Tibial artery (tissue), 4 donors: ENCODE data around the gene FOXJ3.

Source experiments
- DNase-seq, 2 donors: peaks; one replicate each; pipeline ENCODE4 v3.0.0-alpha.2; 2019
- H3K27ac ChIP-seq, 2 donors: fragments of 200-600 bp; sonication (generic) in 1 of 2; 1 replicate in 1 of 2; 2 replicates in 1 of 2; pipeline ENCODE4 v1.5.1; 2018 to 2019; ENCODE audit warnings: mild to moderate bottlenecking in 1 of 2
- H3K27me3 ChIP-seq, 2 donors: fragments of 200-600 bp; sonication (generic) in 1 of 2; one replicate each; pipeline versions ENCODE4 v1.5.1 to v1.6.0; 2016 to 2019
- H3K36me3 ChIP-seq, 3 donors: fragments of 200-600 bp; sonication (generic) in 2 of 3; one replicate each; pipeline ENCODE4 v1.5.1; 2016 to 2019; ENCODE audit warnings: mild to moderate bottlenecking in 2 of 3
- H3K4me1 ChIP-seq, 4 donors: fragments of 200-600 bp; sonication (generic) in 2 of 4; 1 replicate in 3 of 4; 2 replicates in 1 of 4; pipeline ENCODE4 v1.5.1; 2016 to 2019
- H3K4me3 ChIP-seq, 2 donors: fragments of 200-600 bp; sonication (generic) in 1 of 2; 1 replicate in 1 of 2; 2 replicates in 1 of 2; pipeline ENCODE4 v1.5.1; 2018 to 2019; ENCODE audit warnings: mild to moderate bottlenecking in 2 of 2
- H3K9me3 ChIP-seq, 3 donors: fragments of 200-600 bp; sonication (generic) in 1 of 3; one replicate each; pipeline ENCODE4 v1.5.1; 2016 to 2019
- intact Hi-C: fragments of 100-400 bp; cut with DNase I; formaldehyde crosslinking; loops from one replicate; pipeline ENCODE4 v1.15.0; 2023; ENCODE audit warnings: low total_unique reads
- TF ChIP-seq, protein P1 (sequence below), 2 experiments: fragments of 200-600 bp in 1 of 2; fragments of 450-650 bp in 1 of 2; IDR thresholded peaks; one replicate each; pipeline ENCODE4 v1.5.1; 2017 to 2019; ENCODE audit warnings: antibody characterized with exemption in 2 of 2, mild to moderate bottlenecking in 1 of 2, moderate library complexity in 1 of 2

The FOXJ3 gene

GRCh38 chr1:42263019-42263418, 72.0 kb downstream of the FOXJ3 start:
- Histone ChIP-seq H3K36me3 (no peaks in the 10 kb centered on the region), H3K4me1 (peaks cover 0 to 33% (median 13%) of the 10 kb centered on the region in 4 donors), H3K4me3 (no peak overlapping the region), H3K27ac (no peak overlapping the region), H3K9me3 (no peaks in the 10 kb centered on the region), H3K27me3 (no peaks in the 10 kb centered on the region)
- no peak for DNase-seq
- intact Hi-C loops: no loop called here
- TF ChIP-seq, protein P1, sequence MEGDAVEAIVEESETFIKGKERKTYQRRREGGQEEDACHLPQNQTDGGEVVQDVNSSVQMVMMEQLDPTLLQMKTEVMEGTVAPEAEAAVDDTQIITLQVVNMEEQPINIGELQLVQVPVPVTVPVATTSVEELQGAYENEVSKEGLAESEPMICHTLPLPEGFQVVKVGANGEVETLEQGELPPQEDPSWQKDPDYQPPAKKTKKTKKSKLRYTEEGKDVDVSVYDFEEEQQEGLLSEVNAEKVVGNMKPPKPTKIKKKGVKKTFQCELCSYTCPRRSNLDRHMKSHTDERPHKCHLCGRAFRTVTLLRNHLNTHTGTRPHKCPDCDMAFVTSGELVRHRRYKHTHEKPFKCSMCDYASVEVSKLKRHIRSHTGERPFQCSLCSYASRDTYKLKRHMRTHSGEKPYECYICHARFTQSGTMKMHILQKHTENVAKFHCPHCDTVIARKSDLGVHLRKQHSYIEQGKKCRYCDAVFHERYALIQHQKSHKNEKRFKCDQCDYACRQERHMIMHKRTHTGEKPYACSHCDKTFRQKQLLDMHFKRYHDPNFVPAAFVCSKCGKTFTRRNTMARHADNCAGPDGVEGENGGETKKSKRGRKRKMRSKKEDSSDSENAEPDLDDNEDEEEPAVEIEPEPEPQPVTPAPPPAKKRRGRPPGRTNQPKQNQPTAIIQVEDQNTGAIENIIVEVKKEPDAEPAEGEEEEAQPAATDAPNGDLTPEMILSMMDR (IDR thresholded peaks at IDR 0.05): no peak

GRCh38 chr1:42260376-42261070, 74.5 kb downstream of the FOXJ3 start:
- Histone ChIP-seq H3K4me3 (no peak overlapping the region), H3K27ac (no peak overlapping the region), H3K4me1 (peaks cover 0 to 32% (median 9%) of the 10 kb centered on the region in 4 donors), H3K27me3 (no peaks in the 10 kb centered on the region), H3K9me3 (no peaks in the 10 kb centered on the region), H3K36me3 (no peaks in the 10 kb centered on the region)
- no peak for DNase-seq
- TF ChIP-seq, protein P1 (IDR thresholded peaks at IDR 0.05): no peak
- intact Hi-C loops: no loop called here

GRCh38 chr1:42259739-42260064, 75.3 kb downstream of the FOXJ3 start:
- Histone ChIP-seq H3K36me3 (no peaks in the 10 kb centered on the region), H3K4me1 (peaks cover 0 to 32% (median 9%) of the 10 kb centered on the region in 4 donors), H3K4me3 (no peak overlapping the region), H3K9me3 (no peaks in the 10 kb centered on the region), H3K27ac (no peak overlapping the region), H3K27me3 (no peaks in the 10 kb centered on the region)
- TF ChIP-seq, protein P1 (IDR thresholded peaks at IDR 0.05): no peak
- DNase-seq: no peak
- intact Hi-C loops: no loop called here

DNA sequence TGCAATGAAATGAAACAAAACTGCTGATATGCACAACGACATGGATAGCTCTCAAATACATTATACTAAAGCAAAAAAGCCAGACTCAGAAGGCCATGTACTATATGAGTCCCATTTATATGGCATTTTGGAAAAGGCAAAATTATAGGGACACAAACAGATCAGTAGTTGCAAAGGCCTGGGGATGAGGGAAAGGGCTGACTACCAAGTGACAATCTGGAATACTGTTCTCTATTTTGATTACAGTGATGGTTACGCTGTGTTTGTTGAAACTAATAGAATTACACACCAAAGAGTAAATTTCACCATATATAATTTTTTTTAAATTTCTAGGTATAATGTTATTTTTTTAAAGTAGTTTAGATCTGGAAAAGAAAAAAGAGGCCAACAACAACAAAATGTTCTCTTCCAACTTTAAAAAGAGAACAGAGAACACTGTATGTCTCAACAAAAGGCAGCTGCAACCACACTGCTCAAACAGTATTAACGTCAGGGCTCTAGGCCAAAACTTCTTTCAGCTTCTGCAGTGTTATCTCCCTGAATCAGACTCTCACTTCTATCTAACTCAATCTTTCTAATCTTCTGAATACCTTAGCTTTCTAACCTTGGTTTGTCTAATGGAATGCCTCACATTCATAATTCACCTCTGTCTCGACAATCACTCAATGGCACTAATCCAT, 75.8 kb downstream of the FOXJ3 start:
- Histone ChIP-seq H3K27ac (no peak overlapping the region), H3K4me3 (no peak overlapping the region), H3K4me1 (peaks cover 0 to 32% (median 9%) of the 10 kb centered on the region in 4 donors), H3K27me3 (no peaks in the 10 kb centered on the region), H3K36me3 (no peaks in the 10 kb centered on the region), H3K9me3 (no peaks in the 10 kb centered on the region)
- TF ChIP-seq, protein P1 (IDR thresholded peaks at IDR 0.05): no peak
- peak in 1 of 2 donors; percentile 29 for DNase-seq
- intact Hi-C loops: no loop called here

- no peak overlapping the region for H3K27ac ChIP-seq
- DNase-seq: no peak
Observed at GRCh38 chr1:42258218-42258617, 76.8 kb downstream of the FOXJ3 start.

More at GRCh38 chr1:42258218-42258617, 76.8 kb downstream of the FOXJ3 start:
- Histone ChIP-seq H3K4me3 (no peak overlapping the region), H3K9me3 (no peaks in the 10 kb centered on the region), H3K27me3 (no peaks in the 10 kb centered on the region), H3K36me3 (no peaks in the 10 kb centered on the region), H3K4me1 (peaks cover 0 to 32% (median 9%) of the 10 kb centered on the region in 4 donors)
- TF ChIP-seq, protein P1 (IDR thresholded peaks at IDR 0.05): no peak
- intact Hi-C loops: no loop called here
